NT2/D1 (cell line): ENCODE measurements around the gene SMIM36.
"Not testable (repeated sequence)": the region's sequence is repeated elsewhere in the genome, so short reads cannot be mapped to it uniquely, and the experiment has no call there.

Experiments used
- DNase-seq: peaks from one replicate; pipeline ENCODE4 v3.0.0-alpha.2; 2011; ENCODE audit warnings: low read depth, low spot score
- H3K27me3 ChIP-seq: 2 replicates; pipeline ENCODE4 v1.6.0; 2011; ENCODE audit warnings: mild to moderate bottlenecking; ENCODE audit not compliant: insufficient read length, insufficient read depth
- H3K36me3 ChIP-seq: 2 replicates; pipeline ENCODE4 v1.6.1; 2011; ENCODE audit warnings: mild to moderate bottlenecking, low read length, mixed read lengths; ENCODE audit not compliant: insufficient read depth, insufficient read length
- H3K4me1 ChIP-seq: 2 replicates; pipeline ENCODE4 v1.5.1; 2011; ENCODE audit not compliant: insufficient read depth, insufficient read length
- H3K4me3 ChIP-seq: 2 replicates; pipeline ENCODE4 v1.5.1; 2011; ENCODE audit warnings: low read depth; ENCODE audit not compliant: insufficient read length
- H3K9ac ChIP-seq: 2 replicates; pipeline ENCODE4 v1.6.0; 2011; ENCODE audit warnings: low read depth; ENCODE audit not compliant: insufficient read length
- H3K9me3 ChIP-seq: 2 replicates; pipeline ENCODE4 v1.5.1; 2011; ENCODE audit warnings: mild to moderate bottlenecking, low read length; ENCODE audit not compliant: insufficient read depth
- SUZ12 ChIP-seq: IDR thresholded peaks from 2 replicates; pipeline ENCODE4 v1.6.1; 2011; ENCODE audit not compliant: insufficient read length, insufficient read depth; ENCODE audit errors: extremely low read depth
- YY1 ChIP-seq: IDR thresholded peaks from 2 replicates; pipeline ENCODE4 v1.6.1; 2011; ENCODE audit not compliant: insufficient read length, insufficient read depth
- ZNF274 ChIP-seq: IDR thresholded peaks from 2 replicates; pipeline ENCODE4 v1.6.1; 2011; ENCODE audit warnings: mild to moderate bottlenecking, low read depth, low read length

The SMIM36 gene

DNA sequence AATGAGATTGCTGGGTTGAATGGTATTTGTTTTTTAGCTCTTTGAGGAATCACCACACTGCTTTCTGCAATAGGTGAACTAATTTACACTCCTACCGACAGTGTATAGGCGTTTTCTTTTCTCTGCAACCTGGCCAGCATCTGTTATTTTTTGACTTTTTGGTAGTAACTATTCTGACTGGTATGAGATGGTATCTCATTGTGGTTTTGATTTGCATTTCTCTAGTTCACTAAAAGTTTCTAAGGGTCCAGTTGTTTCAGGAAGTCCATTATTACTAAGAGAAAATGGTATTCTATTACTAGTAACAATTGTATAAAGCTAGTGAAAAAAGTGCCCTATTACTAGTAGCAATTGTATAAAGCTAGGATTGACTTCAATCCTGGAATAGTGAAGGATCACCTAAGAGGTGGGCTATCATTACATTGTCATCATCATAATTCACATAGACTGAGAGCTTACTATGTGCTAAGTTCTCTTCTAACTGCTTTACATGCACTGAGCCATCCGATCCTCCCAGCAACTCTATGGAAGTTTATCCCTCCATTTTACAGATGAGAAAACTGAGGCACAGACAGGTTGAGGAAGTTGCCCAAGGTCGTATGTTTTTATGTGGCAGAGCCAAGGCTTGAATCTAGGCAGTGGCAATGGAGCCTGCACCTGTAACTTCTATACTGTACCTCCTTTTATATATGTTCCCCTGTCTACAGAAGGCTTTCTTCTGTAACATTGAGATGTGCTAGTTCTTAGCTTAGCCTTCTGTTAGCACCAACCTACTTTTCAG, 13.4 kb upstream of the SMIM36 start:
- H3K9ac ChIP-seq = no peak overlapping the region
- H3K4me3 ChIP-seq = no peak overlapping the region
- no peaks in the 10 kb centered on the region for H3K9me3 ChIP-seq
- TF ChIP-seq SUZ12 = no peak
- no peak for TF ChIP-seq ZNF274
- no peak for TF ChIP-seq YY1
- no peaks in the 10 kb centered on the region for H3K27me3 ChIP-seq
- no peak for DNase-seq
- H3K36me3 ChIP-seq = no peaks in the 10 kb centered on the region
- no peaks in the 10 kb centered on the region for H3K4me1 ChIP-seq

DNA sequence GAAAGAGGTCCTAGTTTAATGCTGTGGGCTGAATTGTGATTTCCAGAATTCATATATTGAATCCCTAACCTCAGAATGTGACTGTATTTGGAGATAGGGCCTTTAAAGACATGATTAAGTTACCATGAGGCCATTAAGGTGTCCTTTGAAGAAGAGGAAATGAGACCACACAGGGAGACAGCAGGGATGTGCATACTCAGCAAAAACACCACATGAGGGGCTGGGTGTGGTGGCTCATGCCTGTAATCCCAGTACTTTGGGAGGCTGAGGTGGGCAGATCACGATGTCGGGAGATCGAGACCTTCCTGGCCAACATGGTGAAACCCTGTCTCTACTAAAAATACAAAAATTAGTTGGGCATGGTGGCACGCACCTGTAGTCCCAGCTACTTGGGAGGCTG, 11.8 kb upstream of the SMIM36 start:
- not testable (repeated sequence) for H3K9me3 ChIP-seq, H3K36me3 ChIP-seq, H3K4me3 ChIP-seq, H3K27me3 ChIP-seq, H3K9ac ChIP-seq, DNase-seq, H3K4me1 ChIP-seq

DNA sequence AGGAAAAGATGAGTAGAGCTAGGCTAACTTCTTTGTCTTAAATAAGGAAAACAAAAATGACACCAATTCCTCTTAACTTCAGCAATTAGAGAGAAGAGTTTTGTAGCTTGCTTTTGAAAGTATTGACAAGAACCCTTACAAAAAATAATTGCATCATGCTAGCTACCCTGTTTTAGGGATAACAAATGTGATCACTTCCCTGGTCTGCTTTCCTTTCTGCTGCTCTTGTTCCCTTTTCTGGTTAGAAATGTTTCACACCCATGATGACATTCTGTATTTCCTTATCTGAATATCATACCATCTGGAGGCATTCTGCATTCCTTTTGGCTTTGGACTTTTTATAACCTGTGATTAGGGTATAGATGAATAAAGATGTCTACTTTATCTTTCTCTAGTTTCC, 9.9 kb upstream of the SMIM36 start:
- no peak overlapping the region for H3K4me3 ChIP-seq

DNA sequence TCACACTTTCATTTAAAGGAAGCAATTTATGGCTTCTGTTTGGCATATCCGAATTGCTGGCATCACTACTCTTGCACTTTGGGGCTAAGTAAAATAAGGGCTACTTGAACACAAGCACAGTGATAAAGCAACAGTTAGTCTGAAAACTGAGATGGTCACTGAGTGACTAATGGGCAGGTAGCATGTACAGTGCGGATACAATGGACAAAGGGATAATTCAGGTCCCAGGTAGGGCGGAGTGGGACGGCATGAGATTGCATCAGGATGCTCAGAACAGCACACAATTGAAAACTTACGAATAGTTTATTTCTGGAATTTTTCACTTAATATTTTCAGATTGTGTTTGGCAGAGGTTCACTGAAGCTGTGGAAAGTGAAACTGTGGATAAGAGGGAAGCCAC, 9.2 kb upstream of the SMIM36 start:
- Histone ChIP-seq H3K4me3 (no peak overlapping the region), H3K27me3 (no peaks in the 10 kb centered on the region), H3K4me1 (no peaks in the 10 kb centered on the region), H3K36me3 (no peaks in the 10 kb centered on the region), H3K9me3 (no peaks in the 10 kb centered on the region), H3K9ac (no peak overlapping the region)
- TF ChIP-seq ZNF274 = no peak
- no peak for TF ChIP-seq YY1
- no peak for TF ChIP-seq SUZ12
- no peak for DNase-seq

More for the DNA sequence above, 9.9 kb upstream of the SMIM36 start:
- DNase-seq = no peak
- Histone ChIP-seq H3K36me3 (no peaks in the 10 kb centered on the region), H3K9ac (no peak overlapping the region), H3K9me3 (no peaks in the 10 kb centered on the region), H3K27me3 (no peaks in the 10 kb centered on the region), H3K4me1 (no peaks in the 10 kb centered on the region)
- TF ChIP-seq ZNF274 (no peak), SUZ12 (no peak), YY1 (no peak)

DNA sequence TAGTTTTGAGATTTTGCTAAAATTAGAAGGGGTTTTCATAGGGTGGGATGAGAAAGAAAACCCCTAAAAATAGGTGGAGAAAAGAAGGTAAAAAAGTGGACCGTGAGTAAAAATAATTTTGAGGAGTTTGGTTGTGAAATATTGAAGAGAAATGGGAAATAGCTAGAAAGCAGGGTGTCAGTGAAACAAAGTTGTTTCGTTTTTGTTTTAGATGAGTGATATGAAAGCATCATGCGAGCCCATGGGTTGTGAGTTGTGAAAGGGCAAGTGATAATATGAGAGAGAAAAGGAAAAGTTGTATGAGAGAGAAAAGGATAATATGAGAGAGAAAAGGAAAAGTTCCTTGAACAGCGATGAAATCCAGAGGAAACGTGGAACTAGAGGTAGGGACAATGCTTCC, 7.3 kb upstream of the SMIM36 start:
- no peaks in the 10 kb centered on the region for H3K4me1 ChIP-seq

DNA sequence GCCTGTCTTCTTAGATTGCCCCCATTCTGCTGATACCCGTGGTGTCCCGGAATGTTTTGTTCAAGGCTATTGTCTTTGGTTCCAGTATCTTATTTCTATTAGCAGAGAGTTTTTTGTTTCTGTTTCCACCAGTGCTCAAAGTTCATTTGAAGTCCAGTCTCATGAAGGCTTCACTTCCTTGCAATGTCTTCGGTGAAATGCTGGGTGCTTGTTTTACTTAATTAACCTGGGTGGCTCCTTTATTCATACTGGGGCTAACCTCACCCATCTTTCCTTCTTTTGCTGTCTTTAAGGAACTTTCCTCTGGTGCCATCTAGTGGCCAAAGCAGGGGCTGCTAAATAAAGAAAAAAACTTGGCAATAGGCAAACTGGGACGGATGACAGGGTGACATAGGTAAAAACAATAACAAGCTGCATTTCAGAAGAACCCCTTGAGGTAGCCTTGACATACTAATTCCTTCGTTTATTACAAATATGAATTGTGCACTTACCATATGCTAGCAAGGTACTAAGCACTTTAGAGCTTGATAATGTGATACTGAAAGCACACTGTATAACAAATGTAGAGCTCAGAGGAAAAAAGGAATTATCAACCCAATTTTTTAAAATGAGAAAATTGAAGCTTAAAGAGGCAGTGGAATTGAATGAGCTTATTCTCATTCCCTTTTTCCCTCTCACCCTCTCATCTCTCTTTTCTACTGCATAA, 2.8 kb upstream of the SMIM36 start:
- H3K9me3 ChIP-seq = no peaks in the 10 kb centered on the region
- H3K27me3 ChIP-seq = no peaks in the 10 kb centered on the region
- DNase-seq = peak; percentile 56
- no peaks in the 10 kb centered on the region for H3K36me3 ChIP-seq
- no peaks in the 10 kb centered on the region for H3K4me1 ChIP-seq
- TF ChIP-seq ZNF274 (no peak), YY1 (no peak), SUZ12 (no peak)
- H3K9ac ChIP-seq = no peak overlapping the region
- H3K4me3 ChIP-seq = no peak overlapping the region

More for the DNA sequence above, 7.3 kb upstream of the SMIM36 start:
- H3K27me3 ChIP-seq = no peaks in the 10 kb centered on the region
- no peak for DNase-seq
- no peak overlapping the region for H3K4me3 ChIP-seq
- TF ChIP-seq YY1 = no peak
- TF ChIP-seq SUZ12 = no peak
- no peak for TF ChIP-seq ZNF274
- H3K36me3 ChIP-seq = no peaks in the 10 kb centered on the region
- H3K9ac ChIP-seq = no peak overlapping the region
- H3K9me3 ChIP-seq = no peaks in the 10 kb centered on the region

DNA sequence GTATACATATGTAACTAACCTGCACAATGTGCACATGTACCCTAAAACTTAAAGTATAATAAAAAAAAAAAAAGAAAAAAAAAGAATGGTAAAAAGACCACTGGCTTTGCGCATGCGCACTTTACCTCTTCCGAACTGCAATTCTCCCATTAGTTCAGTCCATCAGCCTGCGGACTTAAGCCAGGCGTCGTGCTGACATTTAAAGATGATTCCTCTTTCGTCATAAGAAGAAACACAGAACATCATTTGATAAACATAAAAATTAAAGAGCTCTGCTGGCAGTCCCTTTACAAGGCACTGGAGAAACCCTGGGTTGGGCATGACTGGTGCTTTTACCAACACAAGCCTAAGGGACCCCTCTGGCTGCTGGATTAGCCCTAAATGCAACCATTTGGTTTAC, 3.6 kb downstream of the SMIM36 start:
- not testable (repeated sequence) for H3K9ac ChIP-seq, H3K4me3 ChIP-seq, H3K36me3 ChIP-seq, H3K27me3 ChIP-seq, H3K9me3 ChIP-seq, H3K4me1 ChIP-seq, DNase-seq

DNA sequence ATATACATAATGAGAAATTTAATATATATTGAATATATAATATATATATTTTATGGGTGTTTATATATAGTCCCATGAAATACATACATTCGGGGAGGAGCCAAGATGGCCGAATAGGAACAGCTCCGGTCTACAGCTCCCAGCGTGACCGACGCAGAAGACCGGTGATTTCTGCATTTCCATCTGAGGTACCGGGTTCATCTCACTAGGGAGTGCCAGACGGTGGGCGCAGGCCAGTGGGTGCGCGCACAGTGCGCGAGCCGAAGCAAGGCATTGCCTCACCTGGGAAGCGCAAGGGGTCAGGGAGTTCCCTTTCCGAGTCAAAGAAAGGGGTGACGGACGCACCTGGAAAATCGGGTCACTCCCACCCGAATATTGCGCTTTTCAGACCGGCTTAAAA, 9.6 kb downstream of the SMIM36 start:
- not testable (repeated sequence) for H3K4me1 ChIP-seq, H3K36me3 ChIP-seq, H3K27me3 ChIP-seq, DNase-seq, H3K4me3 ChIP-seq, H3K9me3 ChIP-seq, H3K9ac ChIP-seq
